UCSD-AML1 (cell line): Measurements from ENCODE around the gene MTA1.

Experiments used
- DNase-seq: peaks from one replicate; lab custom pipeline; 2025; ENCODE audit not compliant: unreplicated experiment; lab: John Stamatoyannopoulos, UW

Gene MTA1

DNA sequence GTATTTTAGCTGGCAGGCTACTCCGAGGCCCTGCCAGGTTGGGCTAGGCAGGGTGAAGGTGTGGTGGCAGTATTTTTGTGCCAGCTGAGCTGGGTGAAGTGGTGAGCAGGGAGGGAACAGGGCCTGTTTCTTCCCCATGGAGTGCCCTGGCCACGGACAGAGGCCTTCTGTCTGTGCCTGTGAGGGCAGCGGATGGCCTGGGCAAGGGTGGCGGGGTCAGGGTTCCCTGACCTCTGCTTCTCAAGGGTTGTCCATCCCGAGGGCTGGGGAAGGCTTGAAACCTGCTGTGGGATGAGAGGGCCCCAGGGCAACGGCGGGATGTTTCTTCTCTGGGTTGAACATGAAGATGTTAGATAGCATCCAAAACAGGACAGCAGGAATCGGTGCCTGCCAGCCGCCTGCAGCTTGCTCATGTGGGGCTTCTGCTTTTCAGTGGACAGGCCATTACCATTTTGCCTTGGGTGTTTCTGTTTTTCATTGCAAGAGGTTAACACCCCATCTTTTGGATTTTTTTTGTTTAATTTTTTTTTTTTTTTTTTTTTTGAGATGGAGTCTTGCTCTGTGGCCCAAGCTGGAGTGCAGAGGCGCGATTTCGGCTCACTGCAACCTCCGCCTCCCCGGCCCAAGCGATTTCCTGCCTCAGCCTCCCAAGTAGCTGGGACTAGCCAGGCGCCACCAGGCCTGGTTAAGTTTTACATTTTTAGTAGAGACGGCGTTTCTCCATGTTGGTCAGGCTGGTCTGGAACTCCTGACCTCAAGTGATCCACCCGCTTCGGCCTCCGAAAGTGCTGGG, 3.3 kb downstream of the MTA1 start:
- DNase-seq = no peak

DNA sequence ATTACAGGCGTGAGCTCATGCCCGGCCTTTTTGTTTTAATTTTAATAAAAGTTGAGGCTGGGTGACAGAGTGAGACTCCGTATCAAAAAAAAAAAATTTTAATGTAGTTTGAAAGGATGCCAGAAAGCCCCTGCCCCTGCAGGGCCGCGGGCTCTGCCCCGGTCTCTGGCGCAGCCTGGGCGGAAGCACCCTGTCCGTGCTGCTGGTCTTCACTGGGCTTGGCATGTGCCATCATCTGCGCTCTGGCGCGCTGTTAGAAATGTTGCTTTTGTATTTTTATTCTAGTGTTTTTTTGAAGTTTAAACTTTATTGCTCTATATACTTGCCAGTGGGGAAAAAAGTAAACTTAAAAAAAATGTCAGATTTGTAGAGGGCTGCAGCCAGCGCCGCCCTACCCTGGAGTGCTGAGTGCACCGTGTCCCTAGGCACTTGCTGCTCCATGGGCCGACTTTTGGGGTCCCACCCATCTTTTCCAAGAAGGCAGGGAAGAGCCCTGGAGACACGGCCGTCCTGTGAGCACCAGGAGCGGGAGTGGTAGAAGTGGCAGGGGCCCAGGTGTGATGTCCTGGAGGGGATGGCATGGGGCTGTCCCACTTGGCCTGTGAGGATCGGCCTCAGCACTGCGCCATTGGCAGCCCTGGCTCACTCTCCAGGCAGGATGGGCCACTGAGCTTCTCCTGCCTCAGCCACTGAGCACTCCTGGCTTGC, 4.0 kb downstream of the MTA1 start:
- no peak for DNase-seq

DNA sequence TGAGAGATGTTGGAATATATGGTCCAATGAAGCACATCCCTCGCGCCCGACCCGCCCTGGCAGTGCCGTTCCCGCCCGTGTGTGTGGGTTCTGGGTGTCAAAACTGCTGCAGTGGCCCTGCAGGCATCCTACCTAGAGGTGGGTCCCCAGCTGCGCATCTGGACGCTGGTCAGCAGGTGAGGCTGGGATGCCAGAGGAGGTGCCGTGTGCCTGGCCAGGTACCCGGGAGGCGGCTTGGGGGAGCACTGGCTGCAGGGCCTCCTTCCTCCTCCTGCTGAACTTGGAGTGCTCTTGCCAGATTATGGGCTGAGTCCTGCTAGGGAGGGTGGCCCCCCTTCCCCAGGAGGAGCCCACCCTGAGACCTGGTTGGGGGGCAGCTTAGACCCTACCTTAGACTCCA, 5.2 kb downstream of the MTA1 start:
- DNase-seq = no peak

- no peak for DNase-seq
These were observed 6.2 kb downstream of the MTA1 start for GRCh38 chr14:105425823-105426247.

DNA sequence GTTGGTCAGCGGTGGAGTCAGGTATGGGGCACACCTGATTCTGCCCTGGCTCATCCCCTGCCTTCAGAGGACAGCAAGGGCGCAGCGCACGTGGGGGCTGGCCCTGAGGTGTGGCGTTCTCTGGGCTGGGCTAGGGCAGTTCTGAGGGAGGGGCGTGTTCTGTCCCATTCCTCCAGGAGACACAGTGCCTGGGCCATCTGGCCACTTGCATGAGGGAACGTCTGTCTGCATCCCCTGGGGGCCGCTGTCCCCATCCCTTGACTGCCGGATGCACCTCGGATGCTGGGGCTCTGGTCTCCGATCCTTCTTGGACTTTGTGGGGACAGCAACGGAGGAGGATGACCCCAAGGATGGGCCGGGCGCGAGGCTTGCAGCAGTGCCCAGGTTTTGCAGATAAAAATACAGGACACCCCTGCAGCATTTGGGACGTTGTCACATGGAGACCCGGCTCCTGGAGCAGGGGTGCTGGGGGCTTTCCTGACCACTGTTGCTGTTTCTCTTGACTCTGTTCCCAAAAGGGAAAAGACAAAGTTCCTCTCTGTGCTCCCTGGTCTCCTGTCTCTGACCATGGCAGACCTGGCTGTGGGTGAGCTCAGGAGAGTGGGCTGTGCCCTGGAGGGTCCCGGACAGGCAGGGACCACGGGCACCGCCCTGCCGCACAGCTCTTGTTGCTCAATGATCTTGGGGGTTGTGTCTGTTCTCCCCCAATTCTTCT, 6.9 kb downstream of the MTA1 start:
- DNase-seq = no peak

DNA sequence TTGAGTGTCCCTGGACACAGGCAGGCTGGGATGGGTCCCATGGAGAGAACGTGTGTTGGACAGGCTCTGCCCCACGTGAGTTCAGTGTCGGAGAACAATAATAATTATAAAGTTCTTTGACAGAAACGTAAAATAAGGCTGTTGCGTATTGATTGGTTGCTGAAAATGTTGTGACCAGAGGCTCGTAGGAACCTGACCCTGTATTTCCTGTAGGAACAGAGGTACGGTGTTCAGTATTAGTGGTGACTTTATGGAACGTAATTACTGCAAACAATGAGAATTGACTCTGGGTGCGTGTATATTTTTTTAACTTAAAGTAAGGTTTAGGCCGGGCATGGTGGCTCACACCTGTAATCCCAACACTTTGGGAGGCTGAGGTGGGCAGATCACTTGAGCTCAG, 7.8 kb downstream of the MTA1 start:
- DNase-seq = no peak

- no peak for DNase-seq
These were observed 8.4 kb downstream of the MTA1 start for GRCh38 chr14:105427936-105428485.

DNA sequence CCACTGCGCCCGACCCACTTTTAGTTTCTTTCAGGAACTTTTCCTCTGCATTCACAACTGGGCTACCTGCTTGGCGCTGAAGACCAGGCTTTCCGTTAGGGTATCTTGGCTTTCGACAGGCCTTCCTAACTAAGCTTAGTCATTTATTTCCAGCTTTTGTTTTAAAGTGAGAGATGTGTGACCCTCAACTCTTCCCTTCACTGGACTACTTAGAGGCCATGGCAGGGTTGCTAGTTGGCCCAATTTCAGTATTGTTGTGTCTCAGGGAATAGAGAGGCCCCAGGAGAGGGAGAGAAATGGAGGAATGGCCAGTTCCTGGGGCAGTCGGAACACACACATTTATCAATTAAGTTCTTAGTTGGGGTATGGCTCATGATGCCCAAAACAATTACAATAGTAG, 10.4 kb downstream of the MTA1 start:
- no peak for DNase-seq

- DNase-seq = no peak
These were observed 10.9 kb downstream of the MTA1 start for GRCh38 chr14:105430565-105430964.

- DNase-seq = no peak
These were observed 11.6 kb downstream of the MTA1 start for GRCh38 chr14:105431256-105431655.

- no peak for DNase-seq
These were observed 13.0 kb downstream of the MTA1 start for GRCh38 chr14:105432657-105433056.

GRCh38 chr14:105433161-105433605, 13.6 kb downstream of the MTA1 start:
- DNase-seq = no peak

DNA sequence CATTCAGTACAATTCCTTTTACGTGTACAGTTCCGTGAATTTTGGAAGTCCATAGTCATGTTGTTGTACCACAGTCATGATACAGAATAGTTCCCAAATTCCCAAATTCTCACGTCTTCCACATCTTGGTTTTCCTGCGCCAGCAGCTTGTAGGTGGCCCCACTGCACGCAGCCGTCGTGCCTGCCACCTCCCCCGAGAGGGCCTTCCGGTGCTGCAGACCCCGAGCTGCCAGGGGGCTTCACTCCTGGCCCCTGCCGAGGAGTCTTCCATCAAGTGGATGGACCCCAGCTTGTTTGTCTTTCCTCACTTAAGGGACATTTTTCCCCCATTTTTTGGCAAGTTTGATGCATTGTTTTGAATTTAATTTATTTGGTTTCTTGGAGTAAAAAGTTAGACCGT, 16.8 kb downstream of the MTA1 start:
- no peak for DNase-seq

GRCh38 chr14:105436891-105437722, 17.5 kb downstream of the MTA1 start:
- no peak for DNase-seq

DNA sequence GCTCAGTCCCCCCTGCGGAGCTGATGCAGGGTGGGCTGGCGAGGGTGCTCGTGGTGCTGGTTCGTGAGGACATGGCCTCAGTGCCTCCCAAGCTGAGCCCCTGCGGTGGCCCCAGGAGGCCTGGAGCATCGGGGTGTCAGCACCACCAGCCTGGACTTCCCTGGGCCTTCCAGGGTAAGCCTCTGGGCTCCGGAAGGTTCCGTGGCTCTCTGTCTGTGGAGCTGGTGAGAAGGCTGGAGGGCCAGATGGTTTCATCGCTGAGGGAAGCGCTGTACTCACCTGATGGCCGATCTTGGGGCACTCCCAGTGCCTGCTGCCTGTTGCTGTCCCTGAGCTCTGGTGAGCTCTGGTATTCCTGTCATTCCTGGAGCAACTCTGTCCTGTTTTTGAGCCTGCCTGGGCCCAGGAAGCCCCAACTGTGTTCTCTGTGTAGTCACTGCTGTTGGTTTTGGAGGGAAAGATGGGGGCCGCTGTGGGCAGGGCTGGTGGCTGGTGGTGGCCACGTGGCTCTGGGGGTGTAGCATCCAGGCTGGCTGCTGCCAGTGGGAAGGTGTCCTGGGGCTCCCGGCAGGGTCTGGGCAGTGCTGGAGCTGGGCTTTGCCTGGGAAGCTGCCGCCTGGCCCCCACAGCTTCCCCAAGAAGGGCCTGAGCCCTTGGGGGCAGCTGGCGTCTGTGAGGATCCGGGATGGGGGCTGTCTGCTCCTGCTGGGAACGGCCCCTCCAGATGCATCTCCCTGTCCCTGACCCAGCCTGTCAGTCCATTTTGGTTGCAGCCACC, 18.3 kb downstream of the MTA1 start:
- DNase-seq = no peak

DNA sequence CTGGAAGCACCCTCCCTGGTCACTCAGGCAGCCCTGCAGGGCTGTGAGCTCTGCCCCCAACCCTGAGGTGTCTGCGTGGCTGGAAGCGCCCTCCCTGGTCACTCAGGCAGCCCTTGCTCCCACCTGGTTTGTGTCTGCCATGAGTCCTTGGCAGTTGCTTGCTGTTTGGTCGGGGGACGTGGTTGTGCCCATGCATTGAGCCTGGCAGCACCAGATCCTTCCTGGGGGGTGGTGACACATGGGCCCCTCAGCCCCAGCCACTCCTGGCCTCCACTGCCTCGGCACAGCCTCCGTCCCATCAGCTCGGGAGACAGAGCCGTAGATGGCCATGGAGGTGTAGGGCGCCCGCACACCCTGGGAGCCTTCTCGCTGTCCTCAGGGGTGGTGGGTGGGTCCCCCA, 19.6 kb downstream of the MTA1 start:
- no peak for DNase-seq

DNA sequence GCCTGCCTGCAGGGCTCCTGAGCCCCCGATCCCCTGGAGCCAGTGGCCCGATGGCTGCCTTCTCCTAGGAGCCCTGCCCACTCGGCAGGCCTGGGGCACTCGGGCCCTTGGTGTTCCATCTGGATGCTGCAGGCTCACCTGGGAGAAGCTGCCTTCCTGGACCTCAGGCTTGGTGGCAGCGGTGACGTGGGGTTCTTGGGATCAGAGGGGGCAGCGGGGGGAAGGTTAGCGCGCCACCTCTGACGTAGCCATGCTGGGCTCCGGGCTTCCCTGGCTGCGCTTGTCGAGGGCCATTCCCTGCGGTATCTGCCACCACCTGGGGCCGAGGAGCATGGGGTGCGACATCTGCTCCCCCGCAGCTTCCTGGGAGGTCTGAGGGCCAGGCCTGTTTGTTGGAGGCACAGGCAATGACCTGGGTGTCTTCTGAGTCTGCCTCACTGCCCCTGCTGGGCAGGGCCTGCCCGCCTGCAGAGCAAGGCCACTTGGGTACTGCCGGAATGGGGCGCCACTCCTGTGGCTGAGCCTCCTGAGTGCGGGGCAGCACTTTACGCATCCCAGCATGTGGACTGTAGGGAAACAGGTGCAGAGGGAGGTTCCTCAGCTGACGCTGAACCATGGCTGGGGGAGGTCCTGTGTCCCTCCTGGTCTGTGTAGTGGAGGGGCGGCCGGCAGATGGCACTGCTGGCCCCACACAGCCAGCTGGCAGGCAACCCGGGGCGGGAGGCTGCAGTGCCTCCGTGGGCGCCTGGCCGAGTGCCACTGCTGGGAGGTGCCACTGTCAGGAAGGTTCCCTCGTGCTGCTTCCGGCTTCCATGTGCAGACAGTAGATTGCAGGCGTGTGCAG, 20.3 kb downstream of the MTA1 start:
- DNase-seq = no peak

DNA sequence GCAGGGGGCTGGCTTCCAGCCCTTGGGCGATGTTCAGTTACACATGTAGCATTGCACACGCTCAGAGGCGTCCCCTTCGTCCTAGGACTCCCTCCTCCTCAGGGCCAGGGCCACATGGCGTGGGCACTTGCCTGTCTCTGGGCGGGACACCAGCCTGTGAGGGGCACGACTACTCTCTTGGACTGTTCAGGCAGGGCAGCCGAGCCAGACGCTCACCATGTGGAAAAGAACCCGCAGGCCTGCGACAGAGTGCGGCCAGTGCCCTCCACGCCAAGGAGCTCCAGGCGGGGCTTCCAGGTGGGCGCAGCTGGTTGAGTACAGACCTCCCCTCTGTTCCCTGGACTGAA, 20.9 kb downstream of the MTA1 start:
- DNase-seq = no peak

- no peak for DNase-seq
These were observed 21.4 kb downstream of the MTA1 start for GRCh38 chr14:105440992-105441391.
